A549 treated with AZD2906 at 1 μM for 4 hours (cell line): ENCODE results near the gene CANX. TPM values are rescaled to one million over a fixed set of nuclear protein-coding genes. Genes with fewer than 3 reads are reported as not detected.

Source experiments
- total RNA-seq: library from RNA; stranded (reverse); fragments of 200-300 nt; extraction: Qiagen RNA extraction; gene quantifications from 5 replicates; pipeline ENCODE4 v1.2.3, GENCODE V29; 2022

The CANX gene
- total RNA-seq, result 304 to 409 TPM (median 341 TPM) in 5 replicates

GRCh38 chr5:179698935-179699615, at the start of gene CANX:
Gene CANX (plus strand): TSS chr5:179698967. CDS start chr5:179705682, 6,715 bp downstream.

GRCh38 chr5:179680780-179681401, 17.9 kb upstream of the CANX start, which contains the start of gene CBY3:
Gene CBY3 (minus strand): TSS chr5:179681034. CDS start chr5:179680918, 116 bp downstream.

GRCh38 chr5:179732412-179732917, 33.7 kb downstream of the CANX start, which contains the start of gene MAML1:
Gene MAML1 (plus strand): TSS chr5:179732822. CDS start chr5:179733113, 291 bp downstream.

Other genes with a start within 250 kb of the CANX start
- gene RUFY1, start 148.4 kb upstream of the CANX start, total RNA-seq, result 25.4 to 27.2 TPM (median 26.8 TPM) in 5 replicates
- 401 to 608 TPM (median 443 TPM) in 5 replicates for gene HNRNPH1, start 75.3 kb upstream of the CANX start, total RNA-seq
- not detected in 5 replicates for gene CBY3, start 17.9 kb upstream of the CANX start, total RNA-seq
- gene MAML1, start 33.9 kb downstream of the CANX start, total RNA-seq, result 16.0 to 18.5 TPM (median 17.7 TPM) in 5 replicates
- 0.28 TPM in 2 of 5 replicates, not detected in the others for gene LTC4S, start 95.0 kb downstream of the CANX start, total RNA-seq
- gene MGAT4B, start 107.9 kb downstream of the CANX start, total RNA-seq, result 190 to 225 TPM (median 204 TPM) in 5 replicates
- 721 to 1,258 TPM (median 848 TPM) in 5 replicates for gene SQSTM1, start 121.9 kb downstream of the CANX start, total RNA-seq
- gene MRNIP, start 159.8 kb downstream of the CANX start, total RNA-seq, result 13.7 to 22.1 TPM (median 19.5 TPM) in 5 replicates
- gene TBC1D9B, start 208.9 kb downstream of the CANX start, total RNA-seq, result 55.0 to 69.0 TPM (median 63.0 TPM) in 5 replicates